T1000 (cell line): Measurements from ENCODE around the gene EDEM2.
"Not testable (repeated sequence)": the region's sequence is repeated elsewhere in the genome, so short reads cannot be mapped to it uniquely, and the experiment has no call there.

Experiments
- DNase-seq: peaks from one replicate; lab custom pipeline; 2025; ENCODE audit warnings: mixed read lengths; lab: John Stamatoyannopoulos, UW

The EDEM2 gene

GRCh38 chr20:35087355-35087754 lies 59.8 kb downstream of the EDEM2 start:
- DNase-seq: no peak

DNA sequence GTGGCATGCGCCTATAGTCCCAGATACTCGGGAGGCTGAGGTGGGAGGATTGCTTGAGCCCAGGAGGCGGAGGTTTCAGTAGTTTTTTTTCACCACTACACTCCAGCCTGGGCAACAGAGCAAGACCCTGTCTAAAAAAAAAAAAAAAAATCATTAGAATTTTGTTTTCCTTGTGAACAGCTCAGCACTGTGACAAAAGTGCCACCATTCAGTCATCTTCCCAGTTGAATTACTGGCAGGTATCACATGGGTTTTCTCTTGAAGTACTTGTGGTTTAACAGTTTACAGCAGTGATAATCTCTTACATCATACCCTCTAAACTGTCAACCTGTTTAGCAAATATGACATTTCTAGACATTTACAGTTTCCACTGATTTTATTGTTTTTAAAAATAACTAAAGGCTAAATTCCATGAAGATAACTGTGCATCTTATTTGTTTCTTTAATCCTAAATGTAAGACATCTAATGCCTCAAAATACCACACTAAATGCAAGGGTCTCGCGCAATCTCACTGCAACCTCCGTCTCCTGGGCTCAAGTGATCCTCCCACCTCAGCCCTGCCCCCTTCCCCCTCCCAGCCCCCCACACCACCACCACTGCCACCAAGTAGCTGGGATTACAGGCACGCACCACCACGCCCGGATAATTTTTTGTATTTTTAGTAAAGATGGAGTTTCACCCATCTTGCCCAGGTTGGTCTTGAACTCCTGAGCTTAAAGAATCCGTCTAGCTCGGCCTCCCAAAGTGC lies 61.5 kb downstream of the EDEM2 start:
- DNase-seq: no peak

DNA sequence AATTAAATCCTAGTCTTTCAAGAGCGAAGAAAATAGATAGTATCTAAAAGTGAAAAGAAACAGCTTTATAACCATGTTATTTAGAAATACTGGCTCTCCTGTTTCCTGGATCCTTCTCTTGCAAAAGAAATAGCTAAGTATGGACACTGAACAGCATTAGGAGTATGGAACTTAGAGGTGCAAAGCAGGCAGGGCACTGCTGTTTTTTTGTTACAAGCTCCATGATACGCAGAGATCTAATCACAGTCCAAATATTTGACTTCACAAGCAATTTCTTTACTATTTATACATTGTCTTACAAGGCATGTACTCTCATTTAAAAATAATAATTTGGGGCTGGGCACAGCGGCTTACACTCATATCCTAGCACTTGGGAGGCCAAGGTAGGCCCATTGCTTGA lies 62.1 kb downstream of the EDEM2 start:
- no peak for DNase-seq

DNA sequence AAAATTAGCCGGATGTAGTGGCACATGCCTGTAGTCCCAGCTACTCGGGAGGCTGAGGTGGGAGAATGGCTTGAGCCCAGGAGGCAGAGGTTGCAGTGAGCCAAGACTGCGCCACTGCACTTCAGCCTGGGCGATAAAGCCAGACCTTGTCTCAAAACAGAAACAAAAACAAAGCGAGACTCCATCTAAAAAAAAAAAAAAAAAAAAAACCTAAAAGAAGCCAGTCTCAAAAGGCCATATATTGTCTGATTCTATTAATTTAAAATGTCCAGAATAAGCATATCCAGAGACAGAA lies 66.8 kb downstream of the EDEM2 start:
- not testable (repeated sequence) for DNase-seq

DNA sequence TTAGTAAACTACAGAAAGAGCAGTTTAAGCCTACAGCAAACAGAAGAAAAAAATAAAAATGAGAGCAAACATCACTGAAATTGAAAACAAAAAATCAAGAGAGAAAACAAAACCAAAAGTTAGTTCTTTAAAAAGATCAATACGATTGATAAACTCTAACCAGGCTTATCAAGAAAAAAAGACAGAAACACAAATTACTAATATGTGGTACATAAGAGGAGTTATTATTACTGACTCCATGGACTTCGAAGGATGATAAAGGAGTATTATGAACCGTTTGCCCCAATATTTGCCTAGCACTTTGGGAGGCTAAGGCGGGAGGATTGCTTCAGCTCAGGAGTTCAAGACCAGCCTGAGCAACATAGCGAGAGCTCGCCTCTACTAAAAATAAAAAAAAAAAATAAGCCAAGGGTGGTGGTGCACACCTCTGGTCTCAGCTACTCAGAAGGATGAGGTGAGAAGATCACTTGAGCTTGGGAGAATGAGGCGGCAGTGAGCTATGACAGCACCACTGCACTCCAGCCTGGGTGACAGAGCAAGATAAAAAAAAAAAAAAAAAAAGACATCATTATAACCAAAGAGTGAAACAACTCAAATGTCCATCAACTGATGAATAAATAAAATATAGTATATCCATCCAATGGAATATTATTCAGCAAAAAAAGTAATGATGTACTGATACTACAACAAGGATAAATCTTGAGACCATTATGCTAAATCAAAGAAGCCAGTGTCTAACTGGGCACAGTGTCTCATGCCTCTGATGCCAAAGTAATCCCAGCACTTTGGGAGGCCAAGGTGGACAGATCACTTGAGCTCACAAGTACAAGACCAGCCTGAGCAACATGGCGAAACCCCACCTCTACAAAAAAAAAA lies 67.4 kb downstream of the EDEM2 start:
- DNase-seq: no peak

GRCh38 chr20:35077872-35078271 lies 69.3 kb downstream of the EDEM2 start:
- no peak for DNase-seq

- DNase-seq: no peak
These were observed 69.8 kb downstream of the EDEM2 start for GRCh38 chr20:35077341-35077740.

- not testable (repeated sequence) for DNase-seq
These were observed 75.5 kb downstream of the EDEM2 start for GRCh38 chr20:35071436-35072153.

DNA sequence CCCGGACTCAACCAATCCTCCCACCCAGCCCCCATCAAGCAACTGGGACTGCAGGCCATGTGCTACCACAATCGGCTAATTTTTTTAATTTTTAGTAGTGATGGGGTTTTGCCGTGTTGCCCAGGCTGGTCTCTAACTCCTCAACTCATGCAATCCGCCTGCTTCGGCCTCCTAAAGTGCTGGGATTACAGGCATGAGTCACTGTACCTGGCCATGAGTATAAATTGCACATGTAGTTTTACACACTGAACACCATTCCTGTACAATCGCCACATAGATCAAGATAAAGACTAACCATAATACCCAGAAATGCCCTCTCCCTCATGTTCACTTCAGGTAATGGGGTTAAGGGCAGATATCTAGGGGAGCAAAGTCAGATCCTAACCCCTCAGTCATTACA lies 80.9 kb downstream of the EDEM2 start:
- no peak for DNase-seq
